DND-41 (cell line): Measurements from ENCODE around the gene CFAP410.

ENCODE experiments used
- ATAC-seq: fragments of 200-7000 bp; cut with Tn5 transposase; 3 replicates; pipeline ENCODE4 v1.9.1; 2021; ENCODE audit warnings: low read depth; ENCODE audit not compliant: insufficient read depth
- DNase-seq: peaks from one replicate; pipeline ENCODE4 v3.0.0-alpha.2; 2020
- H2AFZ ChIP-seq: 2 replicates; pipeline ENCODE4 v1.6.0; 2012; ENCODE audit warnings: low read depth, low read length
- H3K27ac ChIP-seq: 2 replicates; pipeline ENCODE4 v1.5.1; 2012; ENCODE audit warnings: low read length, inconsistent platforms
- H3K27me3 ChIP-seq: fragments of 200-600 bp; sonication (generic); 2 replicates; pipeline ENCODE4 v1.6.0; 2012; ENCODE audit warnings: low read length, mild to moderate bottlenecking, inconsistent platforms; ENCODE audit not compliant: insufficient read depth, poor library complexity
- H3K36me3 ChIP-seq: 2 replicates; pipeline ENCODE4 v1.5.1; 2012; ENCODE audit warnings: low read length, inconsistent platforms; ENCODE audit not compliant: insufficient read depth
- H3K4me1 ChIP-seq: 2 replicates; pipeline ENCODE4 v1.5.1; 2012; ENCODE audit warnings: mild to moderate bottlenecking, low read length; ENCODE audit not compliant: insufficient read depth
- H3K4me2 ChIP-seq: 2 replicates; pipeline ENCODE4 v1.6.0; 2012; ENCODE audit warnings: mild to moderate bottlenecking, moderate library complexity, low read length, inconsistent platforms; ENCODE audit not compliant: insufficient read depth
- H3K4me3 ChIP-seq, 2 experiments: fragments of 200-600 bp in 1 of 2; shearing (Covaris generic) in 1 of 2; 2 replicates each; pipeline ENCODE4 v1.5.1; 2012 to 2016; ENCODE audit warnings: inconsistent platforms in 2 of 2, low read length in 2 of 2, mild to moderate bottlenecking in 2 of 2, low read depth in 1 of 2, moderate library complexity in 1 of 2
- H3K79me2 ChIP-seq: 2 replicates; pipeline ENCODE4 v1.6.0; 2012; ENCODE audit warnings: low read length, inconsistent platforms; ENCODE audit not compliant: insufficient read depth
- H3K9ac ChIP-seq: 2 replicates; pipeline ENCODE4 v1.6.0; 2012; ENCODE audit warnings: low read depth, mild to moderate bottlenecking, inconsistent platforms, low read length, moderate library complexity
- H3K9me3 ChIP-seq: 2 replicates; pipeline ENCODE4 v1.5.1; 2012; ENCODE audit warnings: low read length, moderate library complexity, mild to moderate bottlenecking, inconsistent platforms; ENCODE audit not compliant: insufficient read depth, severe bottlenecking
- H4K20me1 ChIP-seq: 2 replicates; pipeline ENCODE4 v1.6.0; 2012; ENCODE audit warnings: low read length; ENCODE audit not compliant: insufficient read depth
- EZH2 ChIP-seq: IDR thresholded peaks from 3 replicates; pipeline ENCODE4 v1.6.1; 2012; ENCODE audit warnings: borderline replicate concordance, low read depth, mild to moderate bottlenecking, moderate library complexity, low read length, inconsistent platforms; ENCODE audit not compliant: severe bottlenecking
- TF ChIP-seq, protein P1 (sequence below): IDR thresholded peaks from 2 replicates; pipeline ENCODE4 v1.5.1; 2012; ENCODE audit warnings: borderline replicate concordance, low read length, moderate library complexity, mild to moderate bottlenecking; ENCODE audit not compliant: poor library complexity, severe bottlenecking; ENCODE audit errors: extremely low read depth

The CFAP410 gene

DNA sequence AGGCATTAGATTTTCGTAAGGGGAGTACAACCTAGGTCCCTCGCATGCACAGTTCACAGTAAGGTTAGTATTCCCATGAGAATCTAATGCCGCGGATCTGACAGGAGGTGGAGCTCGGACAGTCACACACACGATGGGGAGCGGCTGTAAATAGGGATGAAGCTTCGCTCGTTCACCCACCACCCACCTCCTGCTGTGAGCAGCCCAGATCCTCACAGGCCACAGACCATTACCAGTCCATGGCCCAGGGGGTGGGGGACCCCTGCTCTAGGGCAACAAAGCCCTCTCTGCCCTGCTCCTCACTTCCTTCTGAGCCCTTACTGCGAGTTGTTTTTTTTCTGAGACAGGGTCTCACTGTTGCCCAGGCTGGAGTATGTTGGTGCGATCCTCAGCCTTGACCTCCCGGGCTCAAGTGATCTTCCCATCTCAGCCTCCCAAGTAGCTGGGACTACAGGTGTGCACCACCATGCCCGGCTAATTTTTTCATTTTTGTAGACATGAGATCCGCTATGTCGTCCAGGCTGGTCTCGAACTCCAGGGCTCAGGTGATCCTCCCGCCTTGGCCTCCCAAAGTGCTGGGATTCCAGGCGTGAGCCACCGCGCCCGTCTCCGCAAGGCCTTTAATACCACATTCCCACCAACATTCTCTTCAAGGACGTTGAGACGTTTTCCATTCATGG is 35.6 kb upstream of the CFAP410 start:
- Histone ChIP-seq H3K4me3 (no peak overlapping the region), H3K27ac (no peak overlapping the region)

DNA sequence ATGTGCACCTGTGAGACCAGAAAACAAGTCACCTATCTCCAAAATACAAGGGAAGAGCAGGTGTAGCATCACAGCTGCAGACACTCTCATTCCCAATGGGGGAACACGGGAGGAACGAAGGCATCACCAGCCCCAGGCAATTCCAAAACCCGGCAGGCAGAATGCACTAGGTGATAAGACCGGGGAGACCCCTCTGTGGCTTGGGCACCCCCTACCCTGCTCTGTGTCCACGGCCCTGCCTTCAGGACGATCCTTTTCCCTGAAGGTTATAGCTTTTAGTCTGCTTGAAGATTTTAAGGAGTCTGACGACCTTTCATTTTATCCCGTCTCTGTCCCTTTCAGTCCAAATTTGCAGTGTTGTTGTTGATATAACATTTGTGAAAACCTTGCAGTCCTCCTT is 33.4 kb upstream of the CFAP410 start:
- ATAC-seq: no peak
- no peak for TF ChIP-seq EZH2
- TF ChIP-seq, protein P1, sequence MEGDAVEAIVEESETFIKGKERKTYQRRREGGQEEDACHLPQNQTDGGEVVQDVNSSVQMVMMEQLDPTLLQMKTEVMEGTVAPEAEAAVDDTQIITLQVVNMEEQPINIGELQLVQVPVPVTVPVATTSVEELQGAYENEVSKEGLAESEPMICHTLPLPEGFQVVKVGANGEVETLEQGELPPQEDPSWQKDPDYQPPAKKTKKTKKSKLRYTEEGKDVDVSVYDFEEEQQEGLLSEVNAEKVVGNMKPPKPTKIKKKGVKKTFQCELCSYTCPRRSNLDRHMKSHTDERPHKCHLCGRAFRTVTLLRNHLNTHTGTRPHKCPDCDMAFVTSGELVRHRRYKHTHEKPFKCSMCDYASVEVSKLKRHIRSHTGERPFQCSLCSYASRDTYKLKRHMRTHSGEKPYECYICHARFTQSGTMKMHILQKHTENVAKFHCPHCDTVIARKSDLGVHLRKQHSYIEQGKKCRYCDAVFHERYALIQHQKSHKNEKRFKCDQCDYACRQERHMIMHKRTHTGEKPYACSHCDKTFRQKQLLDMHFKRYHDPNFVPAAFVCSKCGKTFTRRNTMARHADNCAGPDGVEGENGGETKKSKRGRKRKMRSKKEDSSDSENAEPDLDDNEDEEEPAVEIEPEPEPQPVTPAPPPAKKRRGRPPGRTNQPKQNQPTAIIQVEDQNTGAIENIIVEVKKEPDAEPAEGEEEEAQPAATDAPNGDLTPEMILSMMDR: no peak

More for the DNA sequence above, 35.6 kb upstream of the CFAP410 start:
- Histone ChIP-seq H3K4me2 (no peak overlapping the region), H3K4me1 (no peaks in the 10 kb centered on the region), H3K79me2 (no peaks in the 10 kb centered on the region), H3K36me3 (no peaks in the 10 kb centered on the region), H3K27me3 (no peaks in the 10 kb centered on the region), H2AFZ (no peak overlapping the region), H3K9ac (no peak overlapping the region), H3K9me3 (no peaks in the 10 kb centered on the region), H4K20me1 (no peaks in the 10 kb centered on the region)
- no peak for DNase-seq
- TF ChIP-seq EZH2: no peak
- TF ChIP-seq, protein P1: no peak
- no peak for ATAC-seq

DNA sequence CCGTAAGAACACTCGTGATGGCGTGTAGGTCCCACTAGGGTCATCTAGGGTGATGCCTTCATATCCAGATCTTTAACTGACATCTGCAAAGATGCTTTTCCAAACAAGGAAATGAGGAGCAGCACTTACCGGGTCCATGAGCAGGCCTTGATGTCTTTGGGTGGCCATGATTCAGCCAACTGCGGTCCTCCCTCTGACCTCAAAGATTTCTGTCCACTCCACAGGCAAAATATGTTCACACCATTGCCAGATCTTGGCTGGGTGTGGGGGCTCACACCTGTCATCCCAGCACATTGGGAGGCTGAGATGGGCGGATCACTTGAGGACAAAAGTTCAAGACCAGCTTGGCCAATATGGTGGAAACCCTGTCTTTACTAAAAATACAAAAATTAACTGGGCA is 32.4 kb upstream of the CFAP410 start:
- H2AFZ ChIP-seq: no peak overlapping the region
- no peaks in the 10 kb centered on the region for H3K36me3 ChIP-seq
- no peaks in the 10 kb centered on the region for H3K9me3 ChIP-seq
- no peak for DNase-seq
- H3K79me2 ChIP-seq: no peaks in the 10 kb centered on the region
- H3K27ac ChIP-seq: no peak overlapping the region
- no peak overlapping the region for H3K4me2 ChIP-seq
- no peak overlapping the region for H3K4me3 ChIP-seq
- H3K27me3 ChIP-seq: no peaks in the 10 kb centered on the region
- no peak for ATAC-seq
- no peaks in the 10 kb centered on the region for H3K4me1 ChIP-seq
- H3K9ac ChIP-seq: no peak overlapping the region
- no peak for TF ChIP-seq EZH2
- H4K20me1 ChIP-seq: no peaks in the 10 kb centered on the region

More for the DNA sequence above, 33.4 kb upstream of the CFAP410 start:
- Histone ChIP-seq H4K20me1 (no peaks in the 10 kb centered on the region), H3K4me2 (no peak overlapping the region), H3K4me3 (no peak overlapping the region), H3K27ac (no peak overlapping the region), H3K79me2 (no peaks in the 10 kb centered on the region), H3K9ac (no peak overlapping the region), H3K9me3 (no peaks in the 10 kb centered on the region), H3K27me3 (no peaks in the 10 kb centered on the region), H3K36me3 (no peaks in the 10 kb centered on the region), H2AFZ (no peak overlapping the region), H3K4me1 (no peaks in the 10 kb centered on the region)
- no peak for DNase-seq

DNA sequence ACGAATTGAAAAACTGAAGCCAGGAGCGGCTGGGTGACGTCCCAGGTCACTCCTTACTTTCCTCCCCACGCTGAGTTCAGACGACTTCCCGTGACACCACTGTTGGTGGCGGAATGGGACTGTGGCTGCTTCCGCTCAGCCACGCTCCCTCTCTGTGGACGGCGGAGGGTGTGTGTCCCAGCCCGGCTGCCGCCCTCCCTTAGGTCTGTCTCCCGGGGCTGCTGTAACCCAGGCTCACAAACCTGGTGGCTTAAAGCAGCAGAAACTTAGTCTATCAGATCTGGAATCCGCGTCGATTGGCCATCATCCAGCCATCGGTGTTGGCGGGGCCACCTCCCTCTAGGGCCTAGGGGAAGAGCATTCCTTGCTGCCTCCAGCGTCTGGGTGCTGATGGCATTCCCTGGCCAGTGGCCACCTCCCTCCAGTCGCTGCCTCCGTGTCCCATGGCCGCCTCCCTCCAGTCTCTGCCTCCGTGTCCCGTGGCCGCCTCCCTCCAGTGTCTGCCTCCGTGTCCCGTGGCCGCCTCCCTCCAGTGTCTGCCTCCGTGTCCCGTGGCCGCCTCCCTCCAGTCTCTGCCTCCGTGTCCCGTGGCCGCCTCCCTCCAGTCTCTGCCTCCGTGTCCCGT is 31.7 kb upstream of the CFAP410 start:
- Histone ChIP-seq H3K4me1 (no peaks in the 10 kb centered on the region), H3K9ac (no peak overlapping the region), H3K9me3 (no peaks in the 10 kb centered on the region), H3K27me3 (no peaks in the 10 kb centered on the region), H4K20me1 (no peaks in the 10 kb centered on the region), H3K36me3 (no peaks in the 10 kb centered on the region), H2AFZ (no peak overlapping the region), H3K4me2 (no peak overlapping the region), H3K79me2 (no peaks in the 10 kb centered on the region), H3K27ac (no peak overlapping the region), H3K4me3 (no peak overlapping the region)
- TF ChIP-seq, protein P1: no peak
- TF ChIP-seq EZH2: no peak
- ATAC-seq: no peak
- no peak for DNase-seq
